HG02938 (cell line): ENCODE results near the gene FERMT1.

Experiments used
- ATAC-seq: cut with Tn5 transposase; IDR thresholded peaks from one replicate; pipeline ENCODE4 v1.9.1; 2021; ENCODE audit warnings: mild to moderate bottlenecking, moderate library complexity; ENCODE audit not compliant: unreplicated experiment

FERMT1 gene

GRCh38 chr20:6122873-6123648, at the start of gene FERMT1:
Gene FERMT1 (minus strand): TSS chr20:6123030. CDS start chr20:6119554, 3,476 bp downstream.
- ATAC-seq: no peak

- no peak for ATAC-seq
These were observed 46.4 kb upstream of the FERMT1 start for GRCh38 chr20:6169251-6169650.

- ATAC-seq: no peak
These were observed 45.4 kb upstream of the FERMT1 start for GRCh38 chr20:6168204-6168603.

- ATAC-seq: no peak
These were observed 42.5 kb upstream of the FERMT1 start for GRCh38 chr20:6165346-6165745.

GRCh38 chr20:6164421-6165341, 41.9 kb upstream of the FERMT1 start:
- no peak for ATAC-seq

- ATAC-seq: no peak
These were observed 37.9 kb upstream of the FERMT1 start for GRCh38 chr20:6160736-6161135.

GRCh38 chr20:6157345-6157744, 34.5 kb upstream of the FERMT1 start:
- no peak for ATAC-seq

- no peak for ATAC-seq
These were observed 29.9 kb upstream of the FERMT1 start for GRCh38 chr20:6152777-6153176.

- ATAC-seq: no peak
These were observed 25.2 kb upstream of the FERMT1 start for GRCh38 chr20:6148073-6148472.

- peak; percentile 84 for ATAC-seq
These were observed 19.6 kb upstream of the FERMT1 start for GRCh38 chr20:6142348-6142993.

- ATAC-seq: no peak
These were observed 18.1 kb upstream of the FERMT1 start for GRCh38 chr20:6140947-6141346.

- ATAC-seq: no peak
These were observed 12.5 kb upstream of the FERMT1 start for GRCh38 chr20:6135347-6135746.

- ATAC-seq: no peak
These were observed 11.8 kb upstream of the FERMT1 start for GRCh38 chr20:6134592-6134991.

- ATAC-seq: no peak
These were observed 7.2 kb upstream of the FERMT1 start for GRCh38 chr20:6130045-6130444.

- ATAC-seq: no peak
These were observed 5.0 kb upstream of the FERMT1 start for GRCh38 chr20:6127825-6128224.

GRCh38 chr20:6126846-6127245, 4.0 kb upstream of the FERMT1 start:
- no peak for ATAC-seq

GRCh38 chr20:6123649-6124014, 802 bp upstream of the FERMT1 start:
- ATAC-seq: no peak

- no peak for ATAC-seq
These were observed 538 bp downstream of the FERMT1 start for GRCh38 chr20:6122111-6122872.

GRCh38 chr20:6121504-6121903, 1.3 kb downstream of the FERMT1 start:
- no peak for ATAC-seq

- ATAC-seq: no peak
These were observed 2.3 kb downstream of the FERMT1 start for GRCh38 chr20:6120491-6120988.

GRCh38 chr20:6116758-6117157, 6.1 kb downstream of the FERMT1 start:
- no peak for ATAC-seq
